HG03460 (cell line): ENCODE measurements around the gene DYNC1LI1.

ENCODE experiments used
- ATAC-seq: cut with Tn5 transposase; IDR thresholded peaks from one replicate; pipeline ENCODE4 v1.9.1; 2021; ENCODE audit not compliant: unreplicated experiment

The DYNC1LI1 gene

DNA sequence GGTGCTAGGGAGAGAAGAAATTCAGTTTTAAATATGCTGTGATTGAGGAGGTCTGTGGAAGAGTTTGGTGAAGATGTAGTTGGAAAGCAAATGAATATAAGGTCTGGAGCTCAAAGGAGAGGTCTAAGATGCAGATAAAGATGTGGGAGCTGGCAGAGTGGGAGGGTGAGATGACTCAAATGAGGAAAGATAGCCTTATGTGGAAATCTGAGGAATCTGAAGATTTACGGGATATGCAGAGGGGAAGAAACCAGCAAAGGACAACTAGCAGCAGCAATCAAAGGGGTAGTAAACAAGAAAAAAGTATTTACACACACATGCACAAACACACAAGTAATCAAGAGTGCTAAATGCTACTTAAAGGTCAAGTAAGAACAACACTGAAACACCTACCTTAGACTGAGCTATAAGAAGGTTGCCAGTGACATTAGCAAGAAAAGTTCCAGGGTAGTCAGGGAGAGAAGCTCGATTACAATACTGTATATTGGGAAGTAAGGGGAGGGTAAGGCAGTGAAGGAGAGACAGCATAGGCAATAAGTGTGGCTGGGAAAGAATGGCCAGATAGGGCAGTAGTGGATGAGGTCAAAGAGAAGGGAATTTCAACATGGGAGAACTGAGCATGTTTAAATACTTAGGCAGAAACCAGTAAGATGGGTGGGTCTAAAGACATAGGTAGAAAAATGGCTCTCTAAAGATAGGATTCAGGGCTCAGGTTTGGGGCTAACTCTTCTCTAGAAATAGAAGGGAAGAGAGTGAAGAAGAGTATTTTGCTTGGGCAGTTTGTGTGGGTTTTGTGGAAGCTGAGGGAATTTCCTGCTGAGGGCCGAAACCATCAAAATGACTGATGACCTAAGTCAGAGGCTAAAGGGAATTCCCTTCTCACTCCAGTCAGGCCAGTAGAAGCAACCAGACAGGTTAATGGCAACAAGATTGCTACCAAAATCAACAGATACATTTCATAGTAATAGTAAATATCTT lies 76.9 kb downstream of the DYNC1LI1 start:
- peak; percentile 82 for ATAC-seq

DNA sequence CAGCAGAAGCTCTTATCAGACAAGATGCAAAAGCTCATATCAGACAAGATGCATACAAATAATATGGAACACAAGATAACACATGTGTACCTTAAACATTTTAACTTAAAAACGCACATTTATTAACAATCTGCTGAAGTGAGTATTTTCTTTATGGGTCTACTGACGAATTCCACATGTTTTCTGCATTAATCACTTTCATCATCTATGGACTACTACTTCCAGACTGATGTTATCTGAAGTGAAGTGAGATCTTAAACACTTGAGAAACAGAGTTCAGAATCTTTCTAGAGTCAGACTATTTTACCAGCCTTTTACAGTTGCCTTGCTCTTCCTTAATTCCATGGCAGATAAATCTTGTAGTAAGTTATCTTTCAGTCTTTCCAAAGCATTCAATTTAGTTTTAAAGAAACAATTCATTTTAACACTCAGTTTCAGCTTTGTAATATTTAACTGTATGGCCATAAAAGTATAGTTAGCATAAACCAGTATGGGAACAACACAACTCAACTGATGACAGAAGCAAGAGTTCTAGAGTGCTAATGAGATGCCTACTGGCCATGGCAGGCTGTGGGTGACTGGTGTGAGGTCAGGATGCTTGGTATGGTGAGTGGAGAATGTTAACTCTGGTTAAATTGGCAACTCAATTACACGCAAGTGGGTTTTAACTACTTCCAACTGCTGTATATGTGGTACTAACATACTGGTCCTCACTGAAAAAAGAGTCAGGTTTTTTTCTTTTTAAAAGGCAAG lies 77.8 kb downstream of the DYNC1LI1 start:
- ATAC-seq, result no peak

DNA sequence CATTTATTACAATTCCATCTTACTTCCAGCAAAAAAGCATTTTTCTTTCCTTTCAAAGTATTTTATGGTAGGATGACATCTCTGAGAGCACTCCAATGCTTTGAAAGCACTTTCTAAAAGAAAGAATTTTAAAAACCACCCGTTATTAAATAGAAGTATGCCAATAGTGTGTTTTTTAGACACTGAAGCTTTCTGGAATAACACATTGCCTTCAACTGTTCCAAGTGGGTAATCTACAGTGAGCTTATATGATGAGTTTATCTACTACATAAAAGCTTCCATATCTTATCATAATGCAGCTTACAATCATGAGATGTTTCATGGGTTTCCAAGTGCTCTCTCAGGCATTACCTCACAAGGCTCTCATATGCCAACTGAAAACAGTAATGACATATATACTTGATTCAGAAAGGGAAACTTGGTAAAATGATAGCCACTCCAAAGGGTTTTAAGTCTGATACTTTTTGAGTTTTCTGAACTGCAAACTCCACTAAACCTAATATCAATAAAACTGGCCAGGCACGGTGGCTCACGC lies 82.1 kb downstream of the DYNC1LI1 start:
- ATAC-seq, result no peak

DNA sequence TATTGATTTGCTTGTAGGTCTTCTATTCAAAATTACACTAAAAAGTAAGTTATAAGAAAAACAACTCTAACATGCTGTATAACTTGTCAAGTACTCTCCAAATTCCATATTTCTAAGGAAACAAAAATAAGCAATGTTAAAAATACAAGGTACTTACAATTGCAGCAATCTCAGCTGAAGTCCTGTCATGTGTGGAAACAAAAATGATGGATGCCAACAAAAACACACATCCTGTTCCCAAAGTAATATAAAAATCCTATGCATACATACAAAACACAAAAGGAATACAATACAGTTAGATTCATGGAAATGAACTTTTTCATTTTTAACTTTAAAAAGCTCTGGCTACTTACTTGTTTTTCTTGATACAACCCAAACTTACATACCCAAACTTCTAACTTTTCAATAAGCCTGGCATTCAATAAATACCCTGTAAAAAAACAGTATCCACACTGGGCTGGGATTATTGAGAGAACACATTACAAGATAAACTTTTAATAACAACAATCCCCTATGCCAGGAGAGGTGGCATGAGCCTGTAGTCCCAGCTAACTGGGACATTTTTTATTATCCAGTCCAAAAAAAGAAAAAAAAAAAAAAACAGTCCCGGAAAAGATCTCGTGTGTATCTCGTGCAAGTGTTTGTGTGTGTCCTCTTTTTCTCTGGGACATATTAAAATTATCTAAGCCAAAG lies 82.7 kb downstream of the DYNC1LI1 start:
- no peak for ATAC-seq

DNA sequence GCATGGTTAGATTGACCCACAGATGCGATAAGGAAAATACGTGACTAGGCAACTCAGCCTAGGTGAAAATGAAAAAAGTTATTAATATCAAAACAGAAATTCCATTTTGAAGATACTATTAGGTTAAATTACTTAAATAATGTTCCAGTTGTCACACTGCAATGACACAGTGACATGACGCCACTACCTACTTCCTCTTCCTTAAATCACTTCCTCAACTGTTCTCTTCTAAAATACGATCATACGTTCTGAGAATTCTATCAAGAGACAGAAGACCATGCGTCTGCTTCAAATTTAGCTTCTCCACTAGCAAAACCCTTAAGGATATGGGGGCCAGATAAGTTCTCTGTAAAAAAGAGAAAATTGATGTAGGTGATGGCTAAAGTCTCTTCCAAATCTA lies 86.2 kb downstream of the DYNC1LI1 start:
- ATAC-seq, result peak; percentile 57

DNA sequence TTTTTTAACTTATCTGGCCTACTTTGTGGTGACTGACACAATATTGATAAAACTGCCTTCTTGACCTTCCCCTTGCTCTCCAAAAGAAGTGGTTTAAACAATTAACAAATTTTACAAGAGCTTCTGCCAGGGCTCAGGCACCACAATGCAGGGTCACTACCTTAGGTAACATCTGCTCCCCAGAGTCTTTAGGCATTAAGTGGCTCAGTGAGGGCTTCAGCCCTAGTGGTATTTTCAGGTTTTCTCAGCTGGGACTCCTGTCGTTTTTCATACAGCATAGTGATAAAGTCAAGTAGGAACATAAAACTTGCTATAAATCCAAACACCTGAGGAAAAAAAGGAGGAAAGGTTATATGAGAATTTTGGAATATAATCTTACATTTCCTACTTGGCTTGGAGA lies 86.9 kb downstream of the DYNC1LI1 start:
- ATAC-seq, result no peak

DNA sequence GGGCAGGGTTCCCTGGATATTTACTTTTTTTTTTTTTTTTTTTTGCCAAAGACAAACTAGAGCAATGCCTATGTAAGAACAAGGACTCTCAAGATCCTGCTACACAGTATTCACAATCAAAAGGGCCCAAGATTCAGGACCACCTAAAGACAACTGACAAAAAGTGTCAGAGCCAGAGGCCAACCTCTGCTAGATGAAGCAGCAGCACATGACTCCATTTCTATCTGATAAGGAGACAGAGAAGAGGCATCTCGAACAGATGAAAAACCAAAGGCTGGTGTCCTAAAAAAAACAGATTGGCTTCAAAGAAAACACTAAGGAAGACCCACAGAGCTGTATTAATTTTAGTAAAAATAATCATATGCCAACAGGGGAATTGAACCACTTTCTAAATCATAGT lies 88.0 kb downstream of the DYNC1LI1 start:
- ATAC-seq, result no peak

DNA sequence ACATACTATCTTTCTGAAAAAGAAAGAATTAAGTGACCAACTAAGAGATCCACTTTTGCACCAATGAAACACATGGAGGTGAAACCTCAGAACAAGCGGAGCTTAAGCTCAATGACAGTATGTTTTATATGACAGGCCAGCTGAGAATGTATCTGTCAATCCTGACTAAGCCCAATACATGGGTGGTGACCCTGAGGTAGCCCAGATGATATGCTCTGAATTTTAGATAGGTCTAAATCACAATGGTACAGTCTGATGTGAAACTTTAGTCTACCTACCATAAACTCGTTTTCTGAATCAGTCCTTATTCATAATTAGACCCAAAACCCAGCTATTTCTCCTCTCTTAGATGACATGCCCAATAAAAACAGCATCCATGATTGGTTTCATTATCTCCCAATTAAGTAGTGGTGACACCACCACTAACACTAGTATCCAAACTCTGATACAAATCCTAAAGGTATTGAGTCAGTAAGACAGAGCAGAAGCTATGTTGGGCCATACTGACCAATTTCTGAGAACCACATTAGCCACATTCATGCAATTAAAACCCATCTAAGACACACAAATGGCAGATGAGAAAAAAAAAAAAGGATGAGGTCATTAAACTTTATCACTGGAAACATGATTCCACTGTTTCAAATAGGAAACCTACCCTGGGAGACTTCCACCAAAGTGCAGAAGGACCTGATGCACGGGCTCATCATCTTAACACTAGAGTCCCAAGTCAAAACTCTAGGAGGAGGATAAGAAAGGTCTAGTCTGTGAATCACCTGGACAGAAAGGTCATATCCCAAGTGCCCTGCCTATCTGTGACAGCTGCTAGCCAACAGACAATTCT lies 88.6 kb downstream of the DYNC1LI1 start:
- no peak for ATAC-seq

DNA sequence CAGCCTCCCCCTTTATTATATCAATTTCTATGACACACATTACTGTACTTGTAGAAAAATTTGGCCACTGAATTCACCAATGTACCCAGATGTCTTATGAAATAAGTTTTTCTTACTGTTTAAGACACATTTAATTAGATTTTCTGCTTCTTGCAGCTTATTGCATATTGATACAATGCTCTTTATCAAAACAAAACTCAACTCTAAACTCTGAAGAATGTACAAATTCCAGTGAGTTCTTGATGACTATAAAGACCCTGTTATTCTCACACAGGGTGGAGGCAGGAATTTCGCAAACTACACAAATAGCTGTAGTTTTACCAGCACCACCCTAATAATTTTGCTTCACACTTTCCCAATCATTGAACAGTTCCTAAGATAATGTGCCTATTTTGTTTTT lies 90.1 kb downstream of the DYNC1LI1 start:
- no peak for ATAC-seq
